Endothelial cell of umbilical vein (primary cell): ENCODE measurements around the gene RIN2. TPM values are rescaled to one million over a fixed set of nuclear protein-coding genes. Genes with fewer than 3 reads are reported as not detected.

Experiments used
- BruUV-seq: library from RNA; stranded (reverse); fragments of 400-500 nt; replicated peaks from 2 replicates; lab custom pipeline; 2021; lab: Mats Ljungman, UMichigan
- CTCF ChIA-PET: fragments of 300-600, 350-600 bp; sonication (Branson Sonifier 250); formaldehyde crosslinking; loops from one replicate; lab custom pipeline; 2021; ENCODE audit warnings: antibody characterized with exemption, inconsistent platforms; lab: Charles Lee
- POLR2A ChIA-PET: fragments of 300-600, 350-600 bp; sonication (Branson Sonifier 250); formaldehyde crosslinking; loops from one replicate; lab custom pipeline; 2021; ENCODE audit warnings: antibody characterized with exemption, inconsistent platforms; lab: Charles Lee
- DNase-seq: peaks from one replicate; pipeline ENCODE4 v3.0.0-alpha.2; 2011; ENCODE audit warnings: low read depth, low spot score
- FAIRE-seq: peaks from 2 replicates; lab custom pipeline; 2011; peaks lifted over from hg19 to GRCh38; lab: Jason Lieb, UNC
- H2AFZ ChIP-seq: 2 replicates; pipeline ENCODE4 v1.6.0; 2012; ENCODE audit warnings: low read depth, low read length, control low read depth, inconsistent platforms
- H3K27ac ChIP-seq: 2 replicates; pipeline ENCODE4 v1.5.1; 2011; ENCODE audit warnings: low read depth, mild to moderate bottlenecking, control low read depth, low read length, moderate library complexity; ENCODE audit not compliant: insufficient read depth
- H3K27me3 ChIP-seq, 2 experiments: 2 replicates each; pipeline versions ENCODE4 v1.6.0 to v1.6.1; 2011; ENCODE audit warnings: low read length in 2 of 2, mixed read lengths in 1 of 2; ENCODE audit not compliant: control insufficient read depth in 2 of 2, insufficient read depth in 2 of 2
- H3K36me3 ChIP-seq, 2 experiments: 2 replicates in 1 of 2; 3 replicates in 1 of 2; pipeline ENCODE4 v1.5.1; 2011; ENCODE audit warnings: low read length in 2 of 2, mild to moderate bottlenecking in 1 of 2, moderate library complexity in 1 of 2; ENCODE audit not compliant: control insufficient read depth in 2 of 2, insufficient read depth in 2 of 2; ENCODE audit errors: extremely low read depth in 1 of 2
- H3K4me1 ChIP-seq: 3 replicates; pipeline ENCODE4 v1.5.1; 2011; ENCODE audit warnings: mild to moderate bottlenecking, low read length; ENCODE audit not compliant: control insufficient read depth, insufficient read depth; ENCODE audit errors: extremely low read depth
- H3K4me2 ChIP-seq: 2 replicates; pipeline ENCODE4 v1.6.1; 2011; ENCODE audit warnings: low read length, control low read depth, mixed read lengths; ENCODE audit not compliant: insufficient read depth
- H3K4me3 ChIP-seq, 3 experiments: fragments of 200-600 bp in 1 of 3; sonication (generic), shearing (Covaris generic) in 1 of 3; replicated peaks in 1 of 3; 2 replicates each; pipeline ENCODE4 v1.5.1; 2011 to 2016; ENCODE audit warnings: control low read depth in 3 of 3, low read length in 3 of 3, mild to moderate bottlenecking in 2 of 3, inconsistent platforms in 1 of 3, low read depth in 1 of 3, moderate library complexity in 1 of 3; ENCODE audit not compliant: insufficient read depth in 1 of 3
- H3K79me2 ChIP-seq: 2 replicates; pipeline ENCODE4 v1.6.0; 2012; ENCODE audit warnings: low read length, inconsistent platforms; ENCODE audit not compliant: control insufficient read depth, insufficient read depth
- H3K9ac ChIP-seq: replicated peaks from 2 replicates; pipeline ENCODE3; 2011; ENCODE audit warnings: low read length, control low read depth; ENCODE audit not compliant: insufficient read depth; ENCODE audit errors: extremely low read depth
- H3K9me1 ChIP-seq: replicated peaks from 3 replicates; pipeline ENCODE4 v1.6.0; 2011; ENCODE audit warnings: mild to moderate bottlenecking, low read length; ENCODE audit not compliant: control insufficient read depth, insufficient read depth; ENCODE audit errors: extremely low read depth
- H3K9me3 ChIP-seq: replicated peaks from 2 replicates; pipeline ENCODE4 v1.5.1; 2012; ENCODE audit warnings: low read length, inconsistent platforms; ENCODE audit not compliant: control insufficient read depth, insufficient read depth
- H4K20me1 ChIP-seq: replicated peaks from 2 replicates; pipeline ENCODE3; 2011; ENCODE audit warnings: mild to moderate bottlenecking, low read length; ENCODE audit not compliant: control insufficient read depth, insufficient read depth; ENCODE audit errors: extremely low read depth
- EZH2 ChIP-seq: IDR thresholded peaks from 2 replicates; pipeline ENCODE4 v1.6.1; 2012; ENCODE audit warnings: borderline replicate concordance, low read depth, mild to moderate bottlenecking, moderate library complexity, low read length, inconsistent platforms; ENCODE audit not compliant: severe bottlenecking
- FOS ChIP-seq: IDR thresholded peaks from 2 replicates; pipeline ENCODE4 v1.6.1; 2011; ENCODE audit warnings: mild to moderate bottlenecking, low read length, moderate library complexity, borderline replicate concordance; ENCODE audit not compliant: insufficient read depth
- GATA2 ChIP-seq: IDR thresholded peaks from 2 replicates; pipeline ENCODE4 v1.7.0; 2011; ENCODE audit warnings: low read depth, mild to moderate bottlenecking, moderate library complexity, mixed read lengths, low read length; ENCODE audit not compliant: insufficient read length, insufficient read depth
- JUN ChIP-seq: IDR thresholded peaks from 2 replicates; pipeline ENCODE4 v1.6.1; 2011; ENCODE audit warnings: borderline replicate concordance, low read depth; ENCODE audit not compliant: insufficient read length, insufficient read depth
- MYC ChIP-seq: IDR thresholded peaks from one replicate; pipeline ENCODE4 v1.6.1; 2011; ENCODE audit warnings: mild to moderate bottlenecking, low read depth, low read length
- POLR2A ChIP-seq: IDR thresholded peaks from 2 replicates; pipeline ENCODE4 v1.6.1; 2012; ENCODE audit warnings: low read depth, mild to moderate bottlenecking, control low read depth, low read length
- POLR2AphosphoS5 ChIP-seq: IDR thresholded peaks from 2 replicates; pipeline ENCODE4 v1.6.1; 2012; ENCODE audit warnings: low read depth, mild to moderate bottlenecking, control low read depth, low read length, moderate library complexity; ENCODE audit not compliant: insufficient read depth
- dilution Hi-C: fragments of 300-500 bp; cut with MboI; formaldehyde crosslinking; loops from one replicate; pipeline ENCODE4 v1.15.0; 2019; ENCODE audit warnings: low sequenced_read_pairs; ENCODE audit not compliant: extremely low pct_ligation_motif_present
- intact Hi-C: fragments of 100-400 bp; cut with micrococcal nuclease; formaldehyde crosslinking; loops from one replicate; pipeline ENCODE4 v1.10.0; 2022
- polyA plus RNA-seq, 4 experiments: library from polyadenylated mRNA; depleted of rRNA in 3 of 4; stranded (reverse) in 3 of 4; unstranded in 1 of 4; fragments of >200 nt; gene quantifications; 2 replicates each; pipeline versions ENCODE4 v1.2.1 to v1.2.3, GENCODE V29; 2011 to 2012; ENCODE audit warnings: missing spikeins in 1 of 4
- total RNA-seq: library from RNA; stranded (reverse); gene quantifications from 2 replicates; pipeline ENCODE4 v1.2.3, GENCODE V29; 2021
- TF ChIP-seq, protein P1 (sequence below): IDR thresholded peaks from 2 replicates; pipeline ENCODE4 v1.6.1; 2011; ENCODE audit not compliant: insufficient read depth, insufficient read length
- TF ChIP-seq, protein P2 (sequence below), 2 donors: IDR thresholded peaks; 1 replicate in 1 of 2; 2 replicates in 1 of 2; pipeline ENCODE4 v1.5.1; 2011; ENCODE audit warnings: low read length in 2 of 2, mild to moderate bottlenecking in 2 of 2, moderate library complexity in 2 of 2, control low read depth in 1 of 2, inconsistent platforms in 1 of 2, low read depth in 1 of 2; ENCODE audit not compliant: insufficient read depth in 1 of 2; ENCODE audit errors: extremely low read depth in 1 of 2

Gene RIN2
- total and polyA plus RNA-seq, 2 donors (not counting 3 experiments of a cell fraction or from before 2014, with no cell fraction given) = 22.6 to 119 TPM

DNA sequence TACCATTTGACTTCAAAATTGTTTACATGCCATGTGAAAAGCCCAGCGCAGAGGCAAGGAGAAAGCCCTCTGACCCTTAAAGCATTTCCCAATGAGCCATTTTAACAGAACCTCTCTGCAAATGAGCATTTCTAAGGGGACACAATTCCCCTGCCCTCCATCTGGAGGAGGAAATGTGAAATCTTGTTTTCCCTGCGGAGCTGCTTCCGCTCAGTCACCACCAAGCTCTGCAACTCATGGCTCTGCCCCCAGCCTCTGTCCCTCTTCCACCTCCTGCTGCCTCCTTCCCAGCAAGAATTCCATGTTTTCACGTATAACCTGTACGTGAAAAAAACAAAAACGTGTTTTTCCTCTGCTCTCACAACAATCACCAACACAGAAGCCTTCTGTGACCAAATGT lies 12.3 kb downstream of the RIN2 start:
- DNase-seq (no peak), FAIRE-seq (no peak)
- no peak overlapping the region for H2AFZ ChIP-seq
- CTCF ChIA-PET = interaction anchor here (0.6 to 2.4 kb wide), 6 partner anchors 10 to 162 kb away, joined by 3 to 13 read pairs (median 6); no protein-coding TSS in a partner anchor
- H3K9me1 ChIP-seq = no peaks in the 10 kb centered on the region
- no peaks in the 10 kb centered on the region for H3K79me2 ChIP-seq
- H3K4me1 ChIP-seq = peaks cover 6% of the 10 kb centered on the region
- no peak overlapping the region for H3K27ac ChIP-seq
- BruUV-seq = no TSS peak
- H3K36me3 ChIP-seq = no peaks in the 10 kb centered on the region
- TF ChIP-seq GATA2 (no peak), JUN (no peak), FOS (no peak), MYC (no peak), POLR2A (no peak), POLR2AphosphoS5 (no peak), EZH2 (no peak)
- TF ChIP-seq, protein P1, sequence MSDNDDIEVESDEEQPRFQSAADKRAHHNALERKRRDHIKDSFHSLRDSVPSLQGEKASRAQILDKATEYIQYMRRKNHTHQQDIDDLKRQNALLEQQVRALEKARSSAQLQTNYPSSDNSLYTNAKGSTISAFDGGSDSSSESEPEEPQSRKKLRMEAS = no peak
- TF ChIP-seq, protein P2, sequence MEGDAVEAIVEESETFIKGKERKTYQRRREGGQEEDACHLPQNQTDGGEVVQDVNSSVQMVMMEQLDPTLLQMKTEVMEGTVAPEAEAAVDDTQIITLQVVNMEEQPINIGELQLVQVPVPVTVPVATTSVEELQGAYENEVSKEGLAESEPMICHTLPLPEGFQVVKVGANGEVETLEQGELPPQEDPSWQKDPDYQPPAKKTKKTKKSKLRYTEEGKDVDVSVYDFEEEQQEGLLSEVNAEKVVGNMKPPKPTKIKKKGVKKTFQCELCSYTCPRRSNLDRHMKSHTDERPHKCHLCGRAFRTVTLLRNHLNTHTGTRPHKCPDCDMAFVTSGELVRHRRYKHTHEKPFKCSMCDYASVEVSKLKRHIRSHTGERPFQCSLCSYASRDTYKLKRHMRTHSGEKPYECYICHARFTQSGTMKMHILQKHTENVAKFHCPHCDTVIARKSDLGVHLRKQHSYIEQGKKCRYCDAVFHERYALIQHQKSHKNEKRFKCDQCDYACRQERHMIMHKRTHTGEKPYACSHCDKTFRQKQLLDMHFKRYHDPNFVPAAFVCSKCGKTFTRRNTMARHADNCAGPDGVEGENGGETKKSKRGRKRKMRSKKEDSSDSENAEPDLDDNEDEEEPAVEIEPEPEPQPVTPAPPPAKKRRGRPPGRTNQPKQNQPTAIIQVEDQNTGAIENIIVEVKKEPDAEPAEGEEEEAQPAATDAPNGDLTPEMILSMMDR (IDR thresholded peaks at IDR 0.05; ENCODE audit: extremely low read depth in 1 of 2, insufficient read depth in 1 of 2, low read depth in 1 of 2, low read length in 2 of 2) = no peak
- POLR2A ChIA-PET = interaction anchor here (0.5 kb wide), 1 partner anchor 169 kb away, joined by 3 read pairs; no protein-coding TSS in a partner anchor
- H3K9me3 ChIP-seq = no peaks in the 10 kb centered on the region
- no peaks in the 10 kb centered on the region for H3K27me3 ChIP-seq
- intact Hi-C loops = no loop called here
- no peak overlapping the region for H3K4me3 ChIP-seq
- H3K4me2 ChIP-seq = no peak overlapping the region
- dilution Hi-C loops = no loop called here
- H3K9ac ChIP-seq = no peak overlapping the region
- no peaks in the 10 kb centered on the region for H4K20me1 ChIP-seq
